Hematopoietic multipotent progenitor cell (in vitro differentiated cells): ENCODE data around the gene CLDN18. TPM values are rescaled to one million over a fixed set of nuclear protein-coding genes. Genes with fewer than 3 reads are reported as not detected.
A peak's percentile ranks its signal among the peaks of the same experiment; 100 is the strongest.

Source experiments
- DNase-seq, 3 donors: peaks; one replicate each; pipeline ENCODE4 v3.0.0-alpha.2; 2011 to 2015; ENCODE audit warnings: low read depth in 2 of 3, low spot score in 2 of 3
- total RNA-seq: library from RNA; depleted of rRNA; stranded (reverse); fragments of >200 nt; gene quantifications from one replicate; pipeline ENCODE4 v1.2.3, GENCODE V29; 2012

The CLDN18 gene
- total RNA-seq, 1 donor, result not detected

DNA sequence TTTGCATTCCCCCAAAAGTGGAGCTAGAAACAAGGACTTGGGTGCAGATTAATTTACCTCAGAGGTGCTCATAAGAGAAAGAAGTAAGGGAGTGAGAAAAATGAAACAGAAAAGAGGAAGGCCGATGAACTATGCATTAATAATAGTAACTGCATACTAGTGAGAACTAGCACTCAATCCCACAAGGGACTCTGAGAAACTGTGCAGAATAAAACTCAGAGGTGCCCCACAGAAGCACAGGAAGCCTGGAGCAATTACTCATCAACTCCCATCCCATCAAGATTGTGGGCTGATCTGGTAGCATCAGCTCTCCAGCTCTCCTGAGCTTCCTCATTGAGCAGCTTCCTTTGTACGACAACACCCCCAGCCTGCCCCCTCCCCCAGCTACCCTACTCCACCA is 50.8 kb downstream of the CLDN18 start:
- DNase-seq, result no peak

DNA sequence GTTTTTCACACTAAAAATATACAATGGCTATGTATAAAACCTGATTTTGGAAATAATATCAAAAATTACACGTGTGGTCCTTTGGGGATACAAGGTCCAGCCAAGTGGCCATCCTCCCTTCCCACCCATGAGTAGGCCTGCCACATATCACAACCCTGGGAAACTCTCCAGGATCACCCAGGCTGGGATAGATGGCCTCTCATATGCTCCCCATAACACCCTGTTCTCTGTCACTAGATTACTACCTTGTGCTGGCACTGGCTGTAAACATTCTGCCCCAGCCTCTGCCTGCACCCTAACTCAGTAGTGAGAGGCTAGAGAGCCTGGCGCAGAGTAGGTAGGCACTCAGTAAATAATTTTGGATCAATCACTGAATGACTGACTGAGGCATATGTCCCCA is 52.1 kb downstream of the CLDN18 start:
- DNase-seq, result no peak

DNA sequence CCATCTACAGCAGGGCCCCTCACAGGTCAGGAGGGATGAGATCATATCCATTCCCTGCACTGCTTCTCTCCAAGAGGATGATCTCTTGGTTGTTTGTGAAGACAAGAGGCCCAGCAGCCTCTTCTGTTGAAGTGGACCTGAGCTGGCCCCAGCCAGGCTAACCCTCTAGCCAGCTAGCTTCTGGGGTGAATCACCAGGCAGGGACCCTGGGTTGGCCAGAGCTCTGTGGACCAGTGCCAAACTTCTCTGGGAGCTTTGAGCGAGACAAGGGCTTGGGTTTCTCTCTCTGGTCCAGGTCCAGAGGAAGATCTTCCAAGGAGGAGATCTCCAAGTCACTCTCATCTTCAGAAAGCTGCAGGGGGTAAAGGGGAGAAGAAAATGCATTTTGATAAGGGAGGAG is 52.7 kb downstream of the CLDN18 start:
- no peak for DNase-seq

GRCh38 chr3:138063416-138063815 is 53.5 kb downstream of the CLDN18 start:
- DNase-seq, result no peak

- no peak for DNase-seq
Observed at GRCh38 chr3:138065949-138066348, 56.0 kb downstream of the CLDN18 start.

- no peak for DNase-seq
Observed at GRCh38 chr3:138066383-138066782, 56.4 kb downstream of the CLDN18 start.

- DNase-seq, result no peak
Observed at GRCh38 chr3:138066972-138067371, 57.0 kb downstream of the CLDN18 start.

GRCh38 chr3:138068046-138068445 is 58.1 kb downstream of the CLDN18 start:
- DNase-seq, result no peak

DNA sequence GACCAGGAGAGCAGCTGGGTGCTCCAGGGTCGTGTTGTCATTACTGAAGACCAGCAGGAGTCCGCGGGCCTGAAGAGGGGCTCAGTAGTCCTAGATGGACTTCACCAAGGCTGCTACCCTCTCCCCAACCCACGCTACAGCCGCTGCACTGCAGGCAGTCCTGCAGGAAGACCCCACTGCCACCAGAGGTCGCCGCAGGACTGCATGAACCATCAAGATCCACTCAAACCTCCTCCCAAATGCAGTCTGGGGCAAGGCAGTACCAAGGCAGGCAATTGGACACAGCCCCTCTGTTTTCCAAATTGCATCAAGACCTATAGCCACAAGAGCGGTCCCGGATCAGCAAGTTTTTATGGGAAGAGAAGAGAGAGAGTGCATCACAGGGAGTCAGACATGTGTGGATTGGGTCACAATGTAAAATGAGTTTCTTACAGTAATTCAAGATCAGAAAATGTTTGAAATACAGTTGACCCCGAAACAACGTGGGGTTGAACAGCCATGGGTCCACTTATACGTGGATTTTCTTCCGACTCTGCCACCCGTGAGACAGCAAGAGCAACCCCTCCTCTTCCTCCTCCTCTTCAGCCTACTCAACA is 58.7 kb downstream of the CLDN18 start:
- peak; percentile 17 to 84 (median 68) for DNase-seq

- no peak for DNase-seq
Observed at GRCh38 chr3:138070006-138070405, 60.0 kb downstream of the CLDN18 start.

DNA sequence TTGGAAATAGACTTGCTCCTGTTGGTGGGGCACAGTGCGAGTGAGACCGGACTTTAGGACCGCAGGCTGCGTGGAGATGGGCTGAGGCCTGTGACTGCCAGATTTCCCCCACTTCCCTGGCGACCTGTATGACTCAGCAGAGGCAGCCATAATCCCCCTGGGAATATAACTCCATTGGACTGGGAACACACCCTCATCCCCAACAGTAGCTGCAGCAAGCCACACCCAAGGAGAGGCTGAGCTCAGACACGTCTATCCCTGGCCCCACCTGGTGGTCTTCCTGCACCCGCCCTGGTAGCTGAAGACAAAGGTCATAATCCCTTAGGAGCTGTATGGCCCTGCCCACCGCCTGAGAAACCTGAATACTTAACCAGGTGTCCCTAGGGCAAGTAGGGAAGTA is 62.8 kb downstream of the CLDN18 start:
- DNase-seq, result no peak

GRCh38 chr3:138078096-138078495 is 68.1 kb downstream of the CLDN18 start:
- no peak for DNase-seq

GRCh38 chr3:138078901-138079344 is 69.0 kb downstream of the CLDN18 start:
- DNase-seq, result no peak

DNA sequence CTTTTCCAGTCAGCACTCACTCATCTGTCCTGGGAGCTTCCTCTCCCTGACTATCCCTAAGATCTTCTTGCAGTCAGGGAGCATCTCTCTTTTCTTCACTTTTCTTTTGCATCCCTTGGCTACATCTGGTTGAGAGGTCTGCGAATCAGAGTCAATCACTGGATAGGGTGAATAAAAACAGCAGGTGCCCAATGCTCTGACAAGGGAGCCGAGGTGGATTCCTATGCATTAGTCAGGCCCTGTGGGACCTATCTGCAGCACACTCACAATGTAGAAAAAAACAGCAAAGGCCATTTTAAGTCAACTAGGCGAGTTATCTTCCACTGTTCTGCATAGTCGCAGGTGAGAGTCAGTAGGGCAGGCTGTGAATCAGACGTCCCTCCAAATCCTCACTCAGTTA is 69.9 kb downstream of the CLDN18 start:
- no peak for DNase-seq

DNA sequence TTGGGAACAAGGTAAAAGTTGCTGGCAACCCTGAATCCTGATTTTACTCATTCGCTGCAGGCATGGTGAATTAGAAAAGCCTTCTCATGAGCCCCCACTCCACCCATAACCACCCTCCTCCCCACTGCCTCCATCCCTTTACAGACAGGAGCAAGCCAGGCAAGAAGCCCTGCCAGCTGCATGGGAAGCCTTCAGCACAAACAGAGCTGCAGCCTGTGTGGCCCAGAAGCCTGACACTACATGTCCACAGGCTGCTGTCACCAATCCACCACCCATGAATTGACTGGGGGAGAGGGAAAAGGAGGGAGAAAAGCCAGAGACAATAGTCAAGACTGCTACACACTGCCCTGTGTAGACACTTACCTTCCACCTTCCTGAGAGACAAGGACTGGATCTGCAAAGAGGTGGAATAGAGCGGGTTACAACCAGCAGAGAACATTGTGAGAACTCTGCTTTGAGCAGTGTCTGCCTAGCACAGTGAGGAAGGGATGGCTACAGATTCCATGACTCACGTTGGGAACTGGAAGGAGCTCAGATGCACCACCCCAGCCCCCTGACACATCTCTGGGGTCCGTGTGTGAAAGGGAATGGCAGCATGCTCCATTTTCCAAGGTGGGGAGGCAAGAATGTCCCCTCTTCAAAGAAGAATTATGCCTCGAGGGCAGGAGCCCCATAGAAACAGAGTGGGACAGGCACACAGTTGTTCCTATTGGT is 71.6 kb downstream of the CLDN18 start:
- DNase-seq, result no peak

DNA sequence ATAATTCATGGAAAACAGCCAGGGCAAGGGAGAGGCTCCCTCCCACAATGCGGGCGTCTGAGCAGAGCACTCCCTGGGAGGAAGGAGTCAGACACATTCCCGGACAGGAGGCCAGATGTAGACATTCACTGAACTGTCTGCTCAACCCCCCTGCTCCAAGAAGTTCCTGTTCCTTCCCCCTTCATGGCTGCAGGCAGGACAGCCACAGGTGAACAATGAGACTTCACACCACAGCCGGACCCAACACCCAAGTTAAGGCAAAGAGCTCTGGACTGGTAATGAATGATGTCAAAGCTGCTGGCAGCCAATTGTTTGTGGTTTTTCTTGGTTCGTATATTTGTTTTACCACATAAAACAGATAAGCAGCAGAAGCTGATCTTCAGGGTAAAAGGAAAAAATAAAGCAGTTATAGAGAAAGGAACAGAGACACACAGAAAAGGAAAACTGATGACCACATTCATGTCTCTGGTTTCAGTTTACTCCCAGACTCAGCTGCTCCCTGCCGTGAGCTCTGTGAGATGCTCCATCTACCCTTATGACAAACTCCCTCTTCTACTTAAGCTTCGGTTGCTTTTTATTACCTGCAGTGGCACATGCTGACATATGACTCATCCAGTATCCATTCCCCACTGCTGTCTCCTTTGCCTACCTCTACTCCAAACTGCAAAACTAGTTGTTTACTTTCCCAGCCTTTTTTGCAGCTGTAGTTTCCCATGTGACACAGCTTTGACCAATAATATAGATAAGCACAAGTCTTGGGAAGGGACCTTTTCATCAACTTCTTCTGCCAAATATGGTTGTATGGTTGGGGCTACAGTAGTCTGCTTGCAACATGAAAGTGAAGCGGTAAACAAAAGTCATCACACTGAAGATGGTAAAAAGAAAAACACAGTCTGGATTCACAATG is 72.4 kb downstream of the CLDN18 start:
- DNase-seq, result no peak

- no peak for DNase-seq
Observed at GRCh38 chr3:138082992-138083386, 73.0 kb downstream of the CLDN18 start.
